Left lung (tissue), 10 donors: ENCODE results near the gene MYL10. TPM values are rescaled to one million over a fixed set of nuclear protein-coding genes. Genes with fewer than 3 reads are reported as not detected.

Experiments used
- ATAC-seq: fragments of 200-7000 bp; cut with Tn5 transposase; one replicate; pipeline ENCODE4 v1.9.1; 2020; ENCODE audit warnings: moderate library complexity
- DNase-seq, 4 donors: peaks; one replicate each; pipeline ENCODE4 v3.0.0-alpha.2; 2013 to 2020
- H3K27ac ChIP-seq, 2 donors: fragments of 200-600 bp; sonication (generic) in 1 of 2; one replicate each; pipeline versions ENCODE4 v1.5.0 to v1.8.0; 2020 to 2021
- H3K27me3 ChIP-seq, 2 donors: fragments of 200-600 bp; sonication (generic) in 1 of 2; one replicate each; pipeline versions ENCODE4 v1.5.0 to v1.8.0; 2020 to 2021
- H3K36me3 ChIP-seq, 2 donors: fragments of 200-600 bp; sonication (generic) in 1 of 2; one replicate each; pipeline versions ENCODE4 v1.5.0 to v1.8.0; 2020 to 2021
- H3K4me1 ChIP-seq, 2 donors: fragments of 200-600 bp; one replicate each; pipeline ENCODE4 v1.8.0; 2021
- H3K4me3 ChIP-seq, 2 donors: fragments of 200-600 bp; sonication (generic) in 1 of 2; one replicate each; pipeline versions ENCODE4 v1.5.0 to v1.8.0; 2020 to 2021; ENCODE audit warnings: mild to moderate bottlenecking in 1 of 2
- H3K9me3 ChIP-seq, 2 donors: fragments of 200-600 bp; sonication (generic) in 1 of 2; one replicate each; pipeline versions ENCODE4 v1.5.0 to v1.8.0; 2020 to 2021
- CTCF ChIP-seq, 2 donors: fragments of 200-600 bp; sonication (generic) in 1 of 2; IDR thresholded peaks; one replicate each; pipeline versions ENCODE4 v1.5.0 to v1.8.0; 2021; ENCODE audit warnings: antibody characterized with exemption in 2 of 2
- intact Hi-C, 2 donors: fragments of 100-400 bp; cut with DNase I; formaldehyde crosslinking; loops; one replicate each; pipeline versions ENCODE4 v1.11.2 to v1.14.2; 2022
- polyA plus RNA-seq, 6 donors: library from polyadenylated mRNA; unstranded; fragments of 120-200 nt; gene quantifications; one replicate each; pipeline ENCODE4 v1.2.1, GENCODE V29; 2013; ENCODE audit not compliant: insufficient read length in 6 of 6
- total RNA-seq, 2 donors: library from RNA; stranded (reverse); fragmentation: NEBNext Ultra II Directional; extraction: Animal tissue kit (Norgen Biotek cat#: 25700); gene quantifications; one replicate each; pipeline ENCODE4 v1.2.1, GENCODE V29; 2021
- donor health status: DM: no; HTN: yes; CAD: no.
- donor health status: DM: no; HTN: no; CAD: no.

Gene MYL10
- total and polyA plus RNA-seq, 8 donors, result 0.17 to 0.43 (median 0.23) TPM; not detected in 3

- Histone ChIP-seq H3K4me3 (no peak overlapping the region), H3K27ac (no peak overlapping the region), H3K27me3 (no peaks in the 10 kb centered on the region), H3K4me1 (no peaks in the 10 kb centered on the region), H3K9me3 (no peaks in the 10 kb centered on the region), H3K36me3 (no peaks in the 10 kb centered on the region)
- intact Hi-C loops, result no loop called here
- no peak for TF ChIP-seq CTCF (IDR thresholded peaks at IDR 0.05)
- DNase-seq, result peak in 1 of 4 donors; percentile 26
- ATAC-seq, result no peak
Measured at GRCh38 chr7:101666293-101666692, 37.2 kb upstream of the MYL10 start.

GRCh38 chr7:101664893-101665471, 35.9 kb upstream of the MYL10 start:
- no peak for TF ChIP-seq CTCF (IDR thresholded peaks at IDR 0.05)
- Histone ChIP-seq H3K27me3 (no peaks in the 10 kb centered on the region), H3K36me3 (no peaks in the 10 kb centered on the region), H3K9me3 (no peaks in the 10 kb centered on the region), H3K4me3 (no peak overlapping the region), H3K4me1 (no peaks in the 10 kb centered on the region), H3K27ac (no peak overlapping the region)
- no peak for DNase-seq
- intact Hi-C loops, result no loop called here
- ATAC-seq, result no peak

- DNase-seq (no peak), ATAC-seq (no peak)
- Histone ChIP-seq H3K27me3 (no peaks in the 10 kb centered on the region), H3K9me3 (no peaks in the 10 kb centered on the region), H3K4me1 (no peaks in the 10 kb centered on the region), H3K36me3 (no peaks in the 10 kb centered on the region), H3K4me3 (no peak overlapping the region), H3K27ac (no peak overlapping the region)
- no peak for TF ChIP-seq CTCF (IDR thresholded peaks at IDR 0.05)
- intact Hi-C loops, result no loop called here
Measured at GRCh38 chr7:101664436-101664835, 35.3 kb upstream of the MYL10 start.

GRCh38 chr7:101663747-101664146, 34.7 kb upstream of the MYL10 start:
- H3K27me3 ChIP-seq, result peaks cover 0 to under 1% of the 10 kb centered on the region in 2 donors
- intact Hi-C loops, result no loop called here

GRCh38 chr7:101662447-101662998, 33.4 kb upstream of the MYL10 start:
- Histone ChIP-seq H3K4me3 (no peak overlapping the region), H3K9me3 (no peaks in the 10 kb centered on the region), H3K27ac (no peak overlapping the region), H3K36me3 (no peaks in the 10 kb centered on the region), H3K27me3 (peaks cover 0 to 4% of the 10 kb centered on the region in 2 donors), H3K4me1 (no peaks in the 10 kb centered on the region)
- DNase-seq (no peak), ATAC-seq (no peak)
- intact Hi-C loops, result no loop called here
- no peak for TF ChIP-seq CTCF (IDR thresholded peaks at IDR 0.05)

More at GRCh38 chr7:101663747-101664146, 34.7 kb upstream of the MYL10 start:
- no peak for TF ChIP-seq CTCF (IDR thresholded peaks at IDR 0.05)
- Histone ChIP-seq H3K36me3 (no peaks in the 10 kb centered on the region), H3K9me3 (no peaks in the 10 kb centered on the region), H3K27ac (no peak overlapping the region), H3K4me1 (no peaks in the 10 kb centered on the region), H3K4me3 (no peak overlapping the region)
- ATAC-seq, result no peak
- DNase-seq, result no peak
